ENCODE data around the gene PBLD. TPM values are rescaled to one million over a fixed set of nuclear protein-coding genes. Genes with fewer than 3 reads are reported as not detected.

Gene PBLD
- polyA plus RNA-seq (0.66 to 1.00 TPM (median 0.91 TPM) in 3 replicates), polyA minus RNA-seq (0.13 to 0.53 TPM (median 0.29 TPM) in 3 replicates)
- polyA plus RNA-seq (2011; ENCODE audit: low read depth), result 0.79 TPM
- polyA plus RNA-seq (2011; cell fraction: cytosol; rRNA removed), result 0.81 and 0.92 TPM in 2 replicates
- polyA plus RNA-seq (2011; cell fraction: nucleus; rRNA removed), result 2.0 and 2.9 TPM in 2 replicates
- polyA plus RNA-seq (2012; ENCODE audit: low replicate concordance), result 0.78 and 2.1 TPM in 2 replicates
- polyA minus RNA-seq (2011; cell fraction: cytosol; rRNA and poly(A)+ RNA removed), result not detected
- polyA minus RNA-seq (2011; cell fraction: nucleus; rRNA and poly(A)+ RNA removed), result 0.53 and 2.0 TPM in 2 replicates

- no peaks in the 10 kb centered on the region for H3K27me3 ChIP-seq (ENCODE audit: control insufficient read depth, extremely low read depth, insufficient read depth, low read length)
- DNase-seq (ENCODE audit: low read depth, low spot score) (no peak), FAIRE-seq (no peak)
- dilution Hi-C loops (cut with MboI; ENCODE audit: extremely low pct_ligation_motif_present, low sequenced_read_pairs), result no loop called here
- H3K79me2 ChIP-seq (ENCODE audit: control insufficient read depth, insufficient read depth, low read length), result peaks cover 56% of the 10 kb centered on the region
- H3K4me1 ChIP-seq (ENCODE audit: control insufficient read depth, extremely low read depth, insufficient read depth, low read length), result peaks cover 52% of the 10 kb centered on the region
- peak within 1 kb of the TSS; percentile 99 for H3K4me2 ChIP-seq (ENCODE audit: control insufficient read depth, extremely low read depth, insufficient read depth, low read depth, low read length)
- H3K4me3 ChIP-seq (ENCODE audit: control insufficient read depth in 2 of 3, extremely low read depth in 1 of 3, insufficient read depth in 2 of 3, low read depth in 1 of 3, low read length in 3 of 3), result peak within 1 kb of the TSS; percentile 67 to 91 (median 86)
- peak within 1 kb of the TSS; percentile 98 for H3K27ac ChIP-seq (ENCODE audit: control insufficient read depth, insufficient read depth, low read length)
- TF ChIP-seq, protein P1, sequence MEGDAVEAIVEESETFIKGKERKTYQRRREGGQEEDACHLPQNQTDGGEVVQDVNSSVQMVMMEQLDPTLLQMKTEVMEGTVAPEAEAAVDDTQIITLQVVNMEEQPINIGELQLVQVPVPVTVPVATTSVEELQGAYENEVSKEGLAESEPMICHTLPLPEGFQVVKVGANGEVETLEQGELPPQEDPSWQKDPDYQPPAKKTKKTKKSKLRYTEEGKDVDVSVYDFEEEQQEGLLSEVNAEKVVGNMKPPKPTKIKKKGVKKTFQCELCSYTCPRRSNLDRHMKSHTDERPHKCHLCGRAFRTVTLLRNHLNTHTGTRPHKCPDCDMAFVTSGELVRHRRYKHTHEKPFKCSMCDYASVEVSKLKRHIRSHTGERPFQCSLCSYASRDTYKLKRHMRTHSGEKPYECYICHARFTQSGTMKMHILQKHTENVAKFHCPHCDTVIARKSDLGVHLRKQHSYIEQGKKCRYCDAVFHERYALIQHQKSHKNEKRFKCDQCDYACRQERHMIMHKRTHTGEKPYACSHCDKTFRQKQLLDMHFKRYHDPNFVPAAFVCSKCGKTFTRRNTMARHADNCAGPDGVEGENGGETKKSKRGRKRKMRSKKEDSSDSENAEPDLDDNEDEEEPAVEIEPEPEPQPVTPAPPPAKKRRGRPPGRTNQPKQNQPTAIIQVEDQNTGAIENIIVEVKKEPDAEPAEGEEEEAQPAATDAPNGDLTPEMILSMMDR (optimal IDR thresholded peaks at IDR 0.05 in 1 of 3, IDR thresholded peaks at IDR 0.05 in 1 of 3, conservative IDR thresholded peaks at IDR 0.05 in 1 of 3; ENCODE audit: extremely low read depth in 1 of 3, insufficient read depth in 2 of 3, low read length in 3 of 3), result peak; percentile 51 to 60 (median 53)
- no peak for TF ChIP-seq EZH2 (IDR thresholded peaks at IDR 0.05; ENCODE audit: low read length)
- peak within 1 kb of the TSS; percentile 99 for H3K9ac ChIP-seq (ENCODE audit: control insufficient read depth, extremely low read depth, insufficient read depth, low read length)
- H3K9me1 ChIP-seq (ENCODE audit: control insufficient read depth, extremely low read depth, insufficient read depth, low read length), result peaks cover 4% of the 10 kb centered on the region
- H3K9me3 ChIP-seq (ENCODE audit: control insufficient read depth, low read depth, low read length), result no peaks in the 10 kb centered on the region
- H2AFZ ChIP-seq (ENCODE audit: control insufficient read depth, low read length), result peak within 1 kb of the TSS; percentile 93
- H4K20me1 ChIP-seq (ENCODE audit: control insufficient read depth, extremely low read depth, insufficient read depth, low read length), result peaks cover 38% of the 10 kb centered on the region
- H3K36me3 ChIP-seq (ENCODE audit: control insufficient read depth in 2 of 2, extremely low read depth in 1 of 2, insufficient read depth in 2 of 2, low read length in 2 of 2), result peaks cover 0 to 17% of the 10 kb centered on the region in 2 experiments
Observed at GRCh38 chr10:68332259-68333057, at the start of gene PBLD. Gene PBLD (minus strand): TSS chr10:68332928. CDS start chr10:68306844, 26,084 bp downstream.

DNA sequence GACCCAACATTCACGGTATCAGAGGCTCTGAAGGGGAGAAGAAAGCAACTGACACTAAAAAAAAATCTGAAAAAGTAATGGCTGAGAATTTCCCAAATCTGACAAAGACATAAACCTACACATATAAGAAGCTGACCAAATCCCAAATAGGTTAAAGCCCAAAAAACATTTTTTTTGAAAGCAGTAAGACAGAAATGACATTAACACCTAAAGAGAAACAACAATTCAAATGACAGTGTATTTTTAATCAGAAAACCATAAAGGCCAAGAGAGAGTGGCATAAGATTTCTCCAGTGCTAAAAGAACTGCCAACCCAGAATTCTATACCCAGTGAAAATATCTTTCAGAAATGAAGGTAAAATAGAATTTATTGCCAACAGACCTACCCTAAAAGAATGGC is 38.9 kb upstream of the PBLD start:
- H3K4me1 ChIP-seq (ENCODE audit: control insufficient read depth, extremely low read depth, insufficient read depth, low read length), result no peaks in the 10 kb centered on the region
- H3K27ac ChIP-seq (ENCODE audit: control insufficient read depth, insufficient read depth, low read length), result no peak overlapping the region
- FAIRE-seq (no peak), DNase-seq (ENCODE audit: low read depth, low spot score) (no peak)
- TF ChIP-seq, protein P1 (optimal IDR thresholded peaks at IDR 0.05 in 1 of 3, IDR thresholded peaks at IDR 0.05 in 1 of 3, conservative IDR thresholded peaks at IDR 0.05 in 1 of 3; ENCODE audit: extremely low read depth in 1 of 3, insufficient read depth in 2 of 3, low read length in 3 of 3), result no peak
- no peak for TF ChIP-seq EZH2 (IDR thresholded peaks at IDR 0.05; ENCODE audit: low read length)
- H3K4me2 ChIP-seq (ENCODE audit: control insufficient read depth, extremely low read depth, insufficient read depth, low read depth, low read length), result no peak overlapping the region
- H3K9me3 ChIP-seq (ENCODE audit: control insufficient read depth, low read depth, low read length), result no peaks in the 10 kb centered on the region
- no peaks in the 10 kb centered on the region for H3K9me1 ChIP-seq (ENCODE audit: control insufficient read depth, extremely low read depth, insufficient read depth, low read length)
- no peaks in the 10 kb centered on the region for H3K79me2 ChIP-seq (ENCODE audit: control insufficient read depth, insufficient read depth, low read length)
- H3K9ac ChIP-seq (ENCODE audit: control insufficient read depth, extremely low read depth, insufficient read depth, low read length), result no peak overlapping the region
- peaks cover 0 to 8% of the 10 kb centered on the region in 2 experiments for H3K36me3 ChIP-seq (ENCODE audit: control insufficient read depth in 2 of 2, extremely low read depth in 1 of 2, insufficient read depth in 2 of 2, low read length in 2 of 2)
- dilution Hi-C loops (cut with MboI; ENCODE audit: extremely low pct_ligation_motif_present, low sequenced_read_pairs), result no loop called here
- no peaks in the 10 kb centered on the region for H3K27me3 ChIP-seq (ENCODE audit: control insufficient read depth, extremely low read depth, insufficient read depth, low read length)
- no peak overlapping the region for H3K4me3 ChIP-seq (ENCODE audit: control insufficient read depth in 2 of 3, extremely low read depth in 1 of 3, insufficient read depth in 2 of 3, low read depth in 1 of 3, low read length in 3 of 3)
- H4K20me1 ChIP-seq (ENCODE audit: control insufficient read depth, extremely low read depth, insufficient read depth, low read length), result no peaks in the 10 kb centered on the region
- no peak overlapping the region for H2AFZ ChIP-seq (ENCODE audit: control insufficient read depth, low read length)

All from keratinocyte (primary cell).